Sigmoid colon (tissue), 7 donors: ENCODE results near the gene MTF1. TPM values are rescaled to one million over a fixed set of nuclear protein-coding genes. Genes with fewer than 3 reads are reported as not detected.

Experiments
- DNase-seq: peaks from one replicate; pipeline ENCODE4 v3.0.0-alpha.2; 2019
- H3K27ac ChIP-seq, 4 donors: fragments of 200-600 bp; sonication (generic); one replicate each; pipeline ENCODE4 v1.5.1; 2016 to 2019; ENCODE audit warnings: mild to moderate bottlenecking in 1 of 4
- H3K27me3 ChIP-seq, 3 donors: fragments of 200-600 bp; sonication (generic); one replicate each; pipeline ENCODE4 v1.5.1; 2019; ENCODE audit warnings: mild to moderate bottlenecking in 1 of 3
- H3K36me3 ChIP-seq, 4 donors: fragments of 200-600 bp; sonication (generic); one replicate each; pipeline ENCODE4 v1.5.1; 2016 to 2019
- H3K4me1 ChIP-seq, 4 donors: fragments of 200-600 bp; sonication (generic); one replicate each; pipeline ENCODE4 v1.5.1; 2017 to 2019
- H3K4me3 ChIP-seq, 4 donors: fragments of 200-600 bp; sonication (generic); one replicate each; pipeline ENCODE4 v1.5.1; 2017 to 2019; ENCODE audit warnings: mild to moderate bottlenecking in 2 of 4, moderate library complexity in 1 of 4
- H3K9me3 ChIP-seq, 4 donors: fragments of 200-600 bp in 3 of 4; sonication (generic) in 3 of 4; one replicate each; pipeline versions ENCODE4 v1.5.1 to v1.6.1; 2013 to 2019
- CTCF ChIP-seq, 4 experiments: fragments of 450-650 bp in 3 of 4; fragments of 200-600 bp in 1 of 4; IDR thresholded peaks; one replicate each; pipeline ENCODE4 v1.5.1; 2016 to 2019; ENCODE audit warnings: antibody characterized with exemption in 4 of 4, mild to moderate bottlenecking in 3 of 4, moderate library complexity in 2 of 4
- EP300 ChIP-seq, 4 donors: sonication (generic); formaldehyde crosslinking; IDR thresholded peaks; one replicate each; pipeline ENCODE4 v1.6.1; 2017; ENCODE audit warnings: antibody characterized with exemption in 4 of 4
- POLR2A ChIP-seq, 2 donors: fragments of 450-650 bp; IDR thresholded peaks; one replicate each; pipeline ENCODE4 v1.6.1; 2016; ENCODE audit warnings: antibody characterized with exemption in 2 of 2, mild to moderate bottlenecking in 2 of 2, moderate library complexity in 2 of 2
- POLR2AphosphoS5 ChIP-seq, 4 donors: sonication (generic); formaldehyde crosslinking; IDR thresholded peaks; one replicate each; pipeline ENCODE4 v1.6.1; 2017; ENCODE audit warnings: antibody characterized with exemption in 4 of 4
- WGBS, 2 donors: extraction: QIAGEN DNeasy Blood & Tissue Kit; methylation state at CpG; one replicate each; pipeline ENCODE4 v1.1.7; 2013; 5-methylcytosine and 5-hydroxymethylcytosine counted together
- intact Hi-C: fragments of 100-400 bp; cut with DNase I; formaldehyde crosslinking; loops from one replicate; pipeline ENCODE4 v1.15.1; 2023
- polyA plus RNA-seq, 3 donors: library from polyadenylated mRNA; stranded (reverse); fragments of 200-250 nt; gene quantifications; one replicate each; pipeline ENCODE4 v1.2.3, GENCODE V29; 2013
- total RNA-seq, 4 donors: library from RNA; depleted of rRNA; stranded (reverse); fragments of >200 nt; gene quantifications; one replicate each; pipeline ENCODE4 v1.1.0, GENCODE V29; 2016
- donor health status: healthy with polysubstance abuse.
- donor health status: Bipolar disorder and iron deficiency.
- donor health status: healthy.

MTF1 gene
- total and polyA plus RNA-seq, 7 donors = 2.4 to 8.6 (median 4.4) TPM

- Histone ChIP-seq H3K27ac (no peak overlapping the region), H3K4me1 (no peaks in the 10 kb centered on the region), H3K36me3 (peaks cover 0 to 42% (median 21%) of the 10 kb centered on the region in 4 donors), H3K4me3 (no peak overlapping the region), H3K9me3 (no peaks in the 10 kb centered on the region), H3K27me3 (no peaks in the 10 kb centered on the region)
- 81 to 93% methylated on average over 1 of the region's 1 CpG for WGBS, 2 donors
- intact Hi-C loops = no loop called here
- TF ChIP-seq POLR2AphosphoS5 (IDR thresholded peaks at IDR 0.05) = no peak
- TF ChIP-seq POLR2A (IDR thresholded peaks at IDR 0.05) = no peak
- no peak for DNase-seq
These were observed 18.7 kb downstream of the MTF1 start for GRCh38 chr1:37840711-37841110.

- TF ChIP-seq CTCF (IDR thresholded peaks at IDR 0.05) = no peak
- H3K4me1 ChIP-seq = no peaks in the 10 kb centered on the region
- intact Hi-C loops = no loop called here
- H3K27ac ChIP-seq = no peak overlapping the region
- no peaks in the 10 kb centered on the region for H3K27me3 ChIP-seq
- H3K36me3 ChIP-seq = peaks cover 5 to 53% (median 27%) of the 10 kb centered on the region in 4 donors
- no peak for DNase-seq
- H3K9me3 ChIP-seq = no peaks in the 10 kb centered on the region
- no peak overlapping the region for H3K4me3 ChIP-seq
- 94 to 95% methylated on average over 10 of the region's 10 CpGs for WGBS, 2 donors
These were observed 19.7 kb downstream of the MTF1 start for GRCh38 chr1:37839676-37840075.

- Histone ChIP-seq H3K36me3 (peaks cover 12 to 82% (median 38%) of the 10 kb centered on the region in 4 donors), H3K27ac (no peak overlapping the region), H3K4me1 (no peaks in the 10 kb centered on the region), H3K27me3 (no peaks in the 10 kb centered on the region), H3K9me3 (no peaks in the 10 kb centered on the region), H3K4me3 (no peak overlapping the region)
- no peak for TF ChIP-seq CTCF (IDR thresholded peaks at IDR 0.05)
- no peak for TF ChIP-seq POLR2A (IDR thresholded peaks at IDR 0.05)
- TF ChIP-seq EP300 (IDR thresholded peaks at IDR 0.05) = no peak
- TF ChIP-seq POLR2AphosphoS5 (IDR thresholded peaks at IDR 0.05) = no peak
- no peak for DNase-seq
- intact Hi-C loops = no loop called here
- WGBS, 2 donors = 87 to 92% methylated on average over 3 of the region's 3 CpGs
These were observed 22.6 kb downstream of the MTF1 start for GRCh38 chr1:37836788-37837187.

GRCh38 chr1:37831809-37832208, 27.6 kb downstream of the MTF1 start:
- Histone ChIP-seq H3K4me1 (no peaks in the 10 kb centered on the region), H3K4me3 (no peak overlapping the region), H3K36me3 (peaks cover 3 to 88% (median 22%) of the 10 kb centered on the region in 4 donors), H3K27me3 (no peaks in the 10 kb centered on the region), H3K9me3 (no peaks in the 10 kb centered on the region), H3K27ac (no peak overlapping the region)
- TF ChIP-seq POLR2A (IDR thresholded peaks at IDR 0.05) = no peak
- DNase-seq = no peak
- intact Hi-C loops = no loop called here
- WGBS, 2 donors = 51 to 82% methylated on average over 2 of the region's 2 CpGs

GRCh38 chr1:37831109-37831508, 28.3 kb downstream of the MTF1 start:
- H3K27me3 ChIP-seq = no peaks in the 10 kb centered on the region
- no peak overlapping the region for H3K4me3 ChIP-seq
- no peak for DNase-seq
- H3K9me3 ChIP-seq = no peaks in the 10 kb centered on the region
- intact Hi-C loops = no loop called here
- TF ChIP-seq POLR2AphosphoS5 (IDR thresholded peaks at IDR 0.05) (no peak), EP300 (IDR thresholded peaks at IDR 0.05) (no peak), CTCF (IDR thresholded peaks at IDR 0.05) (no peak), POLR2A (IDR thresholded peaks at IDR 0.05) (no peak)
- H3K36me3 ChIP-seq = peaks cover 3 to 88% (median 21%) of the 10 kb centered on the region in 4 donors
- 96% methylated on average over 4 of the region's 4 CpGs for WGBS, 2 donors
- H3K4me1 ChIP-seq = no peaks in the 10 kb centered on the region
- H3K27ac ChIP-seq = no peak overlapping the region

- Histone ChIP-seq H3K9me3 (no peaks in the 10 kb centered on the region), H3K27me3 (no peaks in the 10 kb centered on the region), H3K4me1 (no peaks in the 10 kb centered on the region), H3K36me3 (peaks cover 1 to 72% (median 10%) of the 10 kb centered on the region in 4 donors), H3K4me3 (no peak overlapping the region), H3K27ac (no peak overlapping the region)
- intact Hi-C loops = no loop called here
- no peak for DNase-seq
- TF ChIP-seq EP300 (IDR thresholded peaks at IDR 0.05) (no peak), CTCF (IDR thresholded peaks at IDR 0.05) (no peak), POLR2A (IDR thresholded peaks at IDR 0.05) (no peak), POLR2AphosphoS5 (IDR thresholded peaks at IDR 0.05) (no peak)
- WGBS, 2 donors = 47 to 85% methylated on average over 12 of the region's 12 CpGs
These were observed 30.9 kb downstream of the MTF1 start for GRCh38 chr1:37828410-37829074.
